ENCODE measurements around the gene NDUFB2. TPM values are rescaled to one million over a fixed set of nuclear protein-coding genes. Genes with fewer than 3 reads are reported as not detected.

NDUFB2 gene
- total and polyA plus RNA-seq, 2 donors (not counting 3 experiments of a cell fraction or from before 2014, with no cell fraction given), result 197 to 1,075 TPM

DNA sequence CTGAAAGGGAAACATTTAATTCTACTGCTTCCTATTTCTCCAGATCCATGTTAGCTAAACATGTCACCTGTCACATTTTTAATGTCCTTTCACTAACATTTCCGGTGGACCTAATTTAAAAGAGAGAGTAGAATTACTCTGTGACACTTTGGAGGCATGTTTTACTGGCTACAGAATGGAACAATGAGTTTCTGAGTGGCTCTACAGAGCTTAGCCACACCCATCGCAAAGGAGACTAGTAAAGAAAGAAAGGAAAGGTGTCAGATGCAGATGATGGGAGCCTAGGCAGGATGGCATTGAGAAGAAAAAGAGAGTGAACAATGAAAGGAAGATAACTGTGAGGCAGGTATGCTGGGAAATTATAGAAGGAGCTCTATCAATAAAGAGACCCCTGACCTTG lies 35.9 kb downstream of the NDUFB2 start:
- Histone ChIP-seq H3K36me3 (ENCODE audit: control insufficient read depth in 2 of 2, extremely low read depth in 1 of 2, insufficient read depth in 2 of 2, low read length in 2 of 2) (no peaks in the 10 kb centered on the region), H3K9me3 (replicated peaks; ENCODE audit: control insufficient read depth, insufficient read depth, low read length) (no peaks in the 10 kb centered on the region), H3K4me3 (replicated peaks in 1 of 3; ENCODE audit: insufficient read depth in 1 of 3, low read depth in 1 of 3, low read length in 3 of 3) (no peak overlapping the region), H3K79me2 (ENCODE audit: control insufficient read depth, insufficient read depth, low read length) (no peaks in the 10 kb centered on the region), H4K20me1 (replicated peaks; ENCODE audit: control insufficient read depth, extremely low read depth, insufficient read depth, low read length) (no peaks in the 10 kb centered on the region), H3K27me3 (ENCODE audit: control insufficient read depth in 2 of 2, insufficient read depth in 2 of 2, low read length in 2 of 2) (no peaks in the 10 kb centered on the region), H3K9ac (replicated peaks; ENCODE audit: extremely low read depth, insufficient read depth, low read length) (no peak overlapping the region), H3K4me1 (ENCODE audit: control insufficient read depth, extremely low read depth, insufficient read depth, low read length) (no peaks in the 10 kb centered on the region), H3K9me1 (replicated peaks; ENCODE audit: control insufficient read depth, extremely low read depth, insufficient read depth, low read length) (no peaks in the 10 kb centered on the region), H3K27ac (ENCODE audit: insufficient read depth, low read depth, low read length) (no peak overlapping the region), H3K4me2 (ENCODE audit: insufficient read depth, low read length) (no peak overlapping the region), H2AFZ (ENCODE audit: low read depth, low read length) (no peak overlapping the region)
- CTCF ChIA-PET, result interaction anchor here (1.4 kb wide), 1 partner anchor 8 kb away, joined by 4 read pairs; no protein-coding TSS in a partner anchor
- intact Hi-C loops (cut with micrococcal nuclease), result no loop called here
- POLR2A ChIA-PET, result no interaction called here
- TF ChIP-seq MYC (IDR thresholded peaks at IDR 0.05; ENCODE audit: low read depth, low read length), result no peak
- no peak for TF ChIP-seq POLR2AphosphoS5 (IDR thresholded peaks at IDR 0.05; ENCODE audit: insufficient read depth, low read depth, low read length)
- no peak for TF ChIP-seq JUN (IDR thresholded peaks at IDR 0.05; ENCODE audit: borderline replicate concordance, insufficient read depth, insufficient read length, low read depth)
- no peak for TF ChIP-seq FOS (IDR thresholded peaks at IDR 0.05; ENCODE audit: borderline replicate concordance, insufficient read depth, low read length)
- no peak for TF ChIP-seq GATA2 (IDR thresholded peaks at IDR 0.05; ENCODE audit: insufficient read depth, insufficient read length, low read depth, low read length)
- no peak for TF ChIP-seq EZH2 (IDR thresholded peaks at IDR 0.05; ENCODE audit: borderline replicate concordance, low read depth, low read length, severe bottlenecking)
- TF ChIP-seq, protein P1, sequence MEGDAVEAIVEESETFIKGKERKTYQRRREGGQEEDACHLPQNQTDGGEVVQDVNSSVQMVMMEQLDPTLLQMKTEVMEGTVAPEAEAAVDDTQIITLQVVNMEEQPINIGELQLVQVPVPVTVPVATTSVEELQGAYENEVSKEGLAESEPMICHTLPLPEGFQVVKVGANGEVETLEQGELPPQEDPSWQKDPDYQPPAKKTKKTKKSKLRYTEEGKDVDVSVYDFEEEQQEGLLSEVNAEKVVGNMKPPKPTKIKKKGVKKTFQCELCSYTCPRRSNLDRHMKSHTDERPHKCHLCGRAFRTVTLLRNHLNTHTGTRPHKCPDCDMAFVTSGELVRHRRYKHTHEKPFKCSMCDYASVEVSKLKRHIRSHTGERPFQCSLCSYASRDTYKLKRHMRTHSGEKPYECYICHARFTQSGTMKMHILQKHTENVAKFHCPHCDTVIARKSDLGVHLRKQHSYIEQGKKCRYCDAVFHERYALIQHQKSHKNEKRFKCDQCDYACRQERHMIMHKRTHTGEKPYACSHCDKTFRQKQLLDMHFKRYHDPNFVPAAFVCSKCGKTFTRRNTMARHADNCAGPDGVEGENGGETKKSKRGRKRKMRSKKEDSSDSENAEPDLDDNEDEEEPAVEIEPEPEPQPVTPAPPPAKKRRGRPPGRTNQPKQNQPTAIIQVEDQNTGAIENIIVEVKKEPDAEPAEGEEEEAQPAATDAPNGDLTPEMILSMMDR (IDR thresholded peaks at IDR 0.05; ENCODE audit: extremely low read depth in 1 of 2, insufficient read depth in 1 of 2, low read depth in 1 of 2, low read length in 2 of 2), result no peak
- TF ChIP-seq, protein P2, sequence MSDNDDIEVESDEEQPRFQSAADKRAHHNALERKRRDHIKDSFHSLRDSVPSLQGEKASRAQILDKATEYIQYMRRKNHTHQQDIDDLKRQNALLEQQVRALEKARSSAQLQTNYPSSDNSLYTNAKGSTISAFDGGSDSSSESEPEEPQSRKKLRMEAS (IDR thresholded peaks at IDR 0.05; ENCODE audit: insufficient read depth, insufficient read length), result no peak
- TF ChIP-seq POLR2A (IDR thresholded peaks at IDR 0.05; ENCODE audit: low read depth, low read length), result no peak
- dilution Hi-C loops (cut with MboI; ENCODE audit: extremely low pct_ligation_motif_present, low sequenced_read_pairs), result no loop called here
- BruUV-seq (replicated peaks), result no TSS peak
- no peak for FAIRE-seq
- DNase-seq (ENCODE audit: low read depth, low spot score), result no peak
